A673 (cell line): ENCODE data around the gene EXTL1.

Source experiments
- CTCF ChIP-seq: fragments of 300-800, 200-600 bp; sonication (generic); conservative IDR thresholded peaks from 2 replicates; pipeline ENCODE4 v1.5.1; 2017; ENCODE audit warnings: low read depth, mild to moderate bottlenecking, antibody characterized with exemption, low read length, moderate library complexity, mixed read lengths
- EZH2 ChIP-seq: fragments of 200-600 bp; sonication (generic); IDR thresholded peaks from 2 replicates; pipeline ENCODE4 v1.6.1; 2017; ENCODE audit warnings: borderline replicate concordance, low read depth, mild to moderate bottlenecking, mixed read lengths, antibody characterized with exemption, low read length; ENCODE audit not compliant: poor library complexity, severe bottlenecking

- no peak for TF ChIP-seq CTCF
- no peak for TF ChIP-seq EZH2
These were observed 29.5 kb upstream of the EXTL1 start for GRCh38 chr1:25991937-25992688.
